Central memory CD8-positive, alpha-beta T cell (primary cell): ENCODE measurements around the gene MARVELD1.

Experiments used
- ATAC-seq: fragments of 150-1000 bp; cut with Tn5 transposase; replicated peaks from 2 replicates; pipeline ENCODE4 v1.10.0; 2022; ENCODE audit warnings: mild to moderate bottlenecking, moderate FRiP score, moderate number of reproducible peaks; ENCODE audit not compliant: poor library complexity, severe bottlenecking; ENCODE audit errors: extremely low read depth
- DNase-seq, 2 donors: peaks; one replicate each; pipeline ENCODE4 v3.0.0; 2021; ENCODE audit warnings: low spot score in 2 of 2
- H3K27ac Mint-ChIP-seq: one replicate; pipeline ENCODE4 v1.8.0; 2022; ENCODE audit warnings: low read depth, mild to moderate bottlenecking, moderate library complexity, mixed read lengths
- H3K27me3 Mint-ChIP-seq: one replicate; pipeline ENCODE4 v1.8.0; 2022; ENCODE audit warnings: mixed read lengths
- H3K36me3 Mint-ChIP-seq: one replicate; pipeline ENCODE4 v1.8.0; 2022; ENCODE audit warnings: mild to moderate bottlenecking, moderate library complexity, mixed read lengths; ENCODE audit not compliant: insufficient read depth
- H3K4me1 Mint-ChIP-seq: one replicate; pipeline ENCODE4 v1.8.0; 2022; ENCODE audit warnings: mixed read lengths
- H3K4me3 Mint-ChIP-seq: one replicate; pipeline ENCODE4 v1.8.0; 2022; ENCODE audit warnings: mild to moderate bottlenecking, moderate library complexity, mixed read lengths
- H3K9me3 Mint-ChIP-seq: one replicate; pipeline ENCODE4 v1.8.0; 2022; ENCODE audit warnings: mixed read lengths

The MARVELD1 gene

DNA sequence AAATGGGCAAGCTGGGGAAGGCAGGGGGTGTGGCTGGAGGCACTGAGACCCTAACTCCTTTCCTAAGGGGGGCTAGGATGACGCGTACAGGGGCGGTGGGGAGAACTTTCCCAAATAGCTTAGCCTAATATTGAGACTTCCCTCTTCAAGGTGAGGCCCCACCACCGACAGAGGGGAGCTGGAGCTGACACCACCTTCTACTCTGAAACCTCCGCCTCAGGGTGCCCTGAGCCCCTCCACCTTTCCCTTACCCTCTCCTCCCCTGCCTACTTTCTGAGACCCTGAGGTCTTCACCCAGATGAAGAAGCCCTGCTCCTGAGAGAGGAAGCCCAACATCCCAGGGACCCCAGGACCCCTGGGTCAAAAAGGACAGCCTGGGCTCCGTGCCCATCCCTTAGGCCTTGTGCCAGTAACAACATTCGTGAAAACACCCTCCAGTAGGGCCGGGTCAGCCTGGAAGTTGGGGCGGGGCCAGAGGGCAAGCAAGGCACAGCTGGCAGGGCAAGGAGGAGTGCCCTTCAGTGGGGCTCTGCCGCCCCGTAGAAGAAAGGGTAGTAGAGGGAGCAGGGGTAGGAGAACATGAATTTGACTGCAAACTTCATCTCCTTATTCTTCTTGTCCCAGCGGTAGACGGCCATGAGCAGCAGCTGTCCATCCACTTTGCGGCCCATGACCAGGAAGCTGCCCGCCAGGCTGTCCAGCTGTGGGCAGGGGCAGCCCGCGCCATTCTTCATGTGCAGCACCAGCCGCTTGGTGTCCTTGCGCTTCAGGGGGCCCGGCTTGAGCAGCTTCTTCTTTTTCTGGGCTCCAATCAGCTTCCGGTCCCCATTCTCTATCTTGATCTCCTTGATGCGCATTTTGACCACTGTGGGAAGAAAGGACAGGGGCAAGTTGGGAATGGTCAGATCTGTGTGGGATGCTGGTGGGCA, 53.7 kb downstream of the MARVELD1 start:
- Mint-ChIP-seq H3K36me3 (peaks cover 8% of the 10 kb centered on the region), H3K4me3 (no peak overlapping the region), H3K27me3 (peaks cover 40% of the 10 kb centered on the region), H3K4me1 (peaks cover 23% of the 10 kb centered on the region), H3K27ac (no peak overlapping the region), H3K9me3 (no peaks in the 10 kb centered on the region)
- ATAC-seq (no peak), DNase-seq (no peak)
